ENCODE measurements around the gene U2SURP.

U2SURP gene

DNA sequence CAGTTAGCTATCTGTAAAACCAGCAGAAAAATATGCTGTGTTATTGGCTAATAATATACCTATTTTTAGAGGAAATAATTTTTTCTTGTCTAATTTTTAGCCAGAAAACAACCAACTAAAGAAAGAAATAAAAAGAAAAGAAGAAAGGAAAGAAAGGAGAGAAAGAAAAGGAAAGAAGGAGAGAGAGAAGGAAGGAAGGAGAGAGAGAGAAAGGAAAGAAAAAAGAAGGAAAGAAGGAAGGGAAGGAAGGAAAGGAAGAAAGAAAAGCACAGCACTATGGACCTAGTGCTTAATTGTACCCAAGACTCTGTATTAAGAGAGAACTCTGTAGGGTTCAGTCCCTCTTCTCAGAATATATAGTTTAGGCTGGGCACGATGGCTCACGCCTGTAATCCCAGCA is 34.6 kb upstream of the U2SURP start:
- Histone ChIP-seq H3K9me3 (ENCODE audit: insufficient read depth, low read length) (no peaks in the 10 kb centered on the region), H3K4me2 (ENCODE audit: low read depth, low read length, poor library complexity, severe bottlenecking) (no peak overlapping the region), H4K20me1 (ENCODE audit: low read depth, low read length) (no peaks in the 10 kb centered on the region), H3K79me2 (ENCODE audit: insufficient read depth, low read length) (no peaks in the 10 kb centered on the region), H3K9me2 (replicated peaks; ENCODE audit: insufficient read depth, low read length) (no peaks in the 10 kb centered on the region), H3F3A (ENCODE audit: insufficient read depth) (no peaks in the 10 kb centered on the region), H3K36me3 (ENCODE audit: low read length) (no peaks in the 10 kb centered on the region), H3K27ac (ENCODE audit: low read depth, low read length) (no peak overlapping the region), H2AFZ (ENCODE audit: low read depth, low read length, severe bottlenecking) (no peak overlapping the region), H3K9ac (ENCODE audit: low read length) (no peak overlapping the region), H3K27me3 (ENCODE audit: low read length) (no peaks in the 10 kb centered on the region), H3K4me3 (ENCODE audit: insufficient read depth, low read length, poor library complexity, severe bottlenecking) (no peak overlapping the region)
- TF ChIP-seq, protein P1, sequence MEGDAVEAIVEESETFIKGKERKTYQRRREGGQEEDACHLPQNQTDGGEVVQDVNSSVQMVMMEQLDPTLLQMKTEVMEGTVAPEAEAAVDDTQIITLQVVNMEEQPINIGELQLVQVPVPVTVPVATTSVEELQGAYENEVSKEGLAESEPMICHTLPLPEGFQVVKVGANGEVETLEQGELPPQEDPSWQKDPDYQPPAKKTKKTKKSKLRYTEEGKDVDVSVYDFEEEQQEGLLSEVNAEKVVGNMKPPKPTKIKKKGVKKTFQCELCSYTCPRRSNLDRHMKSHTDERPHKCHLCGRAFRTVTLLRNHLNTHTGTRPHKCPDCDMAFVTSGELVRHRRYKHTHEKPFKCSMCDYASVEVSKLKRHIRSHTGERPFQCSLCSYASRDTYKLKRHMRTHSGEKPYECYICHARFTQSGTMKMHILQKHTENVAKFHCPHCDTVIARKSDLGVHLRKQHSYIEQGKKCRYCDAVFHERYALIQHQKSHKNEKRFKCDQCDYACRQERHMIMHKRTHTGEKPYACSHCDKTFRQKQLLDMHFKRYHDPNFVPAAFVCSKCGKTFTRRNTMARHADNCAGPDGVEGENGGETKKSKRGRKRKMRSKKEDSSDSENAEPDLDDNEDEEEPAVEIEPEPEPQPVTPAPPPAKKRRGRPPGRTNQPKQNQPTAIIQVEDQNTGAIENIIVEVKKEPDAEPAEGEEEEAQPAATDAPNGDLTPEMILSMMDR (IDR thresholded peaks at IDR 0.05; ENCODE audit: insufficient read depth, low read length, poor library complexity, severe bottlenecking) = no peak
- no peak for TF ChIP-seq EZH2phosphoT487 (conservative IDR thresholded peaks at IDR 0.05; ENCODE audit: low read length)

DNA sequence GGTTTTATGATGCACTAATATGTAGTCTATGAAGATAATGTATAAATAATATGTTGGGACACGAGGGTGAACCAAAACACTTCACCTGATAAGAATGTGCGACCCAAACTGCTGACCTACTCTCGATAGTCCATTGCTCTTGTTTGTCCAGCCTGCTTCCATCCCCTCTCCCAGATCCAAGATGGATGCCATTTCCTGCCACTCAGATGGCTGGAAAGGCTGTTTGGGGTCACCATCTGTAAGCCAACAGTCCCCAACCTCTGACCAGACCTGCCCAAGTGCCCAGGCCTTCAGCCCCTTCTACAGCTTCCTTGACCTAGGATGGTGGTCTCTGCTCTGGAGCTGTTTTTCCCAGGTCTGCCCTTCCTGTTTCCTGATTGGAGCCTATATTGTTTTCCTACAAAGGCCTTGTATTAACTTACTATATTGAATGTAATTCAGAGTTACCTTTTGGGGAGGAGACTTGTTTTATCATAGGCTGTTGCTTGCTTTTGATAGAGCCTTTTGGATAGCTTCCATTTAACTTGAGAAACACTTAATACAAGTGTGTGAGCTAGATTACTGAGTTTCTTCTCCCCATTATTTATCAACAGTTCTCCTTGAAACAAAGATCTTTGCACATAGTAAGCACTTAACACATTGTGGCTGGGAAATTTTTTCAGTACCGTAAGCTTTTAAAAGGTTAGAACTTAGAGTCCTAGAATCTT is 32.9 kb upstream of the U2SURP start:
- Histone ChIP-seq H3K9ac (ENCODE audit: low read length) (no peak overlapping the region), H4K20me1 (ENCODE audit: low read depth, low read length) (no peaks in the 10 kb centered on the region), H3K79me2 (ENCODE audit: insufficient read depth, low read length) (no peaks in the 10 kb centered on the region), H3K9me3 (ENCODE audit: insufficient read depth, low read length) (no peaks in the 10 kb centered on the region), H3F3A (ENCODE audit: insufficient read depth) (no peaks in the 10 kb centered on the region), H3K36me3 (ENCODE audit: low read length) (no peaks in the 10 kb centered on the region), H3K4me3 (ENCODE audit: insufficient read depth, low read length, poor library complexity, severe bottlenecking) (no peak overlapping the region), H3K9me2 (replicated peaks; ENCODE audit: insufficient read depth, low read length) (no peaks in the 10 kb centered on the region), H3K27me3 (ENCODE audit: low read length) (no peaks in the 10 kb centered on the region), H2AFZ (ENCODE audit: low read depth, low read length, severe bottlenecking) (no peak overlapping the region), H3K27ac (ENCODE audit: low read depth, low read length) (no peak overlapping the region), H3K4me2 (ENCODE audit: low read depth, low read length, poor library complexity, severe bottlenecking) (no peak overlapping the region)
- no peak for TF ChIP-seq EZH2phosphoT487 (conservative IDR thresholded peaks at IDR 0.05; ENCODE audit: low read length)
- TF ChIP-seq, protein P1 (IDR thresholded peaks at IDR 0.05; ENCODE audit: insufficient read depth, low read length, poor library complexity, severe bottlenecking) = no peak

DNA sequence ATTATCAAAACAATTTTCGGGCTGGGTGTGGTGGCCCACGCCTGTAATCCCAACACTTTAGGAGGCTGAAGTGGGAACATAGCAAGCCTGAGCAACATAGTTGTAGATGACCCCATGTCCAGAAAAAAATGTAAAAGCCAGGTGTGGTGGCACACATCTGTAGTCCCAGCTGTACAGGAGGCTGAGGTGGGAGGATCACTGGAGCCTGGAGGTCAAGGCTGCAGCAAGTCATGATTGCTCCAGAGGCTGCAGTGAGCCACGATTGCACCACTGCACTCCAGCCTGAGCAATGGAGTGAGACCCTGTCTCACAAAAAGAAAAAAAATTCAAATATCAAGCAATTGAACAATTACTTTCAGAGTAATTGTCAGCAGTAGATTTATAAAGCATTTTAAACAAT is 29.9 kb upstream of the U2SURP start:
- Histone ChIP-seq H3K27me3 (ENCODE audit: low read length) (no peaks in the 10 kb centered on the region), H2AFZ (ENCODE audit: low read depth, low read length, severe bottlenecking) (no peak overlapping the region), H3K36me3 (ENCODE audit: low read length) (no peaks in the 10 kb centered on the region), H3K79me2 (ENCODE audit: insufficient read depth, low read length) (no peaks in the 10 kb centered on the region), H4K20me1 (ENCODE audit: low read depth, low read length) (no peaks in the 10 kb centered on the region), H3K4me3 (ENCODE audit: insufficient read depth, low read length, poor library complexity, severe bottlenecking) (no peak overlapping the region), H3K9ac (ENCODE audit: low read length) (no peak overlapping the region), H3K27ac (ENCODE audit: low read depth, low read length) (no peak overlapping the region), H3K9me3 (ENCODE audit: insufficient read depth, low read length) (no peaks in the 10 kb centered on the region), H3K9me2 (replicated peaks; ENCODE audit: insufficient read depth, low read length) (no peaks in the 10 kb centered on the region), H3F3A (ENCODE audit: insufficient read depth) (no peaks in the 10 kb centered on the region), H3K4me2 (ENCODE audit: low read depth, low read length, poor library complexity, severe bottlenecking) (no peak overlapping the region)
- TF ChIP-seq, protein P1 (IDR thresholded peaks at IDR 0.05; ENCODE audit: insufficient read depth, low read length, poor library complexity, severe bottlenecking) = no peak
- no peak for TF ChIP-seq EZH2phosphoT487 (conservative IDR thresholded peaks at IDR 0.05; ENCODE audit: low read length)

Data from SU-DHL-6 (cell line).